Keratinocyte (primary cell): ENCODE results near the gene FOXJ3. TPM values are rescaled to one million over a fixed set of nuclear protein-coding genes. Genes with fewer than 3 reads are reported as not detected.

Experiments
- DNase-seq: peaks from one replicate; pipeline ENCODE4 v3.0.0-alpha.2; 2011; ENCODE audit warnings: low read depth, missing footprints, low spot score
- FAIRE-seq: peaks from 2 replicates; lab custom pipeline; 2011; peaks lifted over from hg19 to GRCh38; lab: Jason Lieb, UNC
- H2AFZ ChIP-seq: 2 replicates; pipeline ENCODE4 v1.6.0; 2012; ENCODE audit warnings: low read length, control low read depth, inconsistent platforms; ENCODE audit not compliant: control insufficient read depth
- H3K27ac ChIP-seq: 2 replicates; pipeline ENCODE4 v1.5.1; 2011; ENCODE audit warnings: low read length; ENCODE audit not compliant: control insufficient read depth, insufficient read depth
- H3K27me3 ChIP-seq: 3 replicates; pipeline ENCODE4 v1.6.0; 2011; ENCODE audit warnings: low read length; ENCODE audit not compliant: control insufficient read depth, insufficient read depth; ENCODE audit errors: extremely low read depth
- H3K36me3 ChIP-seq, 2 experiments: 2 replicates in 1 of 2; 3 replicates in 1 of 2; pipeline ENCODE4 v1.5.1; 2011; ENCODE audit warnings: low read length in 2 of 2, mild to moderate bottlenecking in 1 of 2; ENCODE audit not compliant: control insufficient read depth in 2 of 2, insufficient read depth in 2 of 2; ENCODE audit errors: extremely low read depth in 1 of 2
- H3K4me1 ChIP-seq: 3 replicates; pipeline ENCODE4 v1.5.1; 2011; ENCODE audit warnings: low read length; ENCODE audit not compliant: control insufficient read depth, insufficient read depth; ENCODE audit errors: extremely low read depth
- H3K4me2 ChIP-seq: 3 replicates; pipeline ENCODE4 v1.6.0; 2011; ENCODE audit warnings: low read depth, low read length; ENCODE audit not compliant: control insufficient read depth, insufficient read depth; ENCODE audit errors: extremely low read depth
- H3K4me3 ChIP-seq, 3 experiments: fragments of 200-600 bp in 1 of 3; sonication (generic) in 1 of 3; 2 replicates in 2 of 3; 3 replicates in 1 of 3; pipeline ENCODE4 v1.5.1; 2011 to 2016; ENCODE audit warnings: low read length in 3 of 3, mild to moderate bottlenecking in 3 of 3, control low read depth in 2 of 3, inconsistent platforms in 1 of 3, low read depth in 1 of 3, mixed read lengths in 1 of 3, mixed run types in 1 of 3, moderate library complexity in 1 of 3; ENCODE audit not compliant: control insufficient read depth in 2 of 3, insufficient read depth in 2 of 3; ENCODE audit errors: extremely low read depth in 1 of 3
- H3K79me2 ChIP-seq: 2 replicates; pipeline ENCODE4 v1.6.0; 2012; ENCODE audit warnings: low read length; ENCODE audit not compliant: control insufficient read depth, insufficient read depth
- H3K9ac ChIP-seq: 3 replicates; pipeline ENCODE4 v1.6.0; 2011; ENCODE audit warnings: low read length; ENCODE audit not compliant: control insufficient read depth, insufficient read depth; ENCODE audit errors: extremely low read depth
- H3K9me1 ChIP-seq: 3 replicates; pipeline ENCODE4 v1.6.0; 2011; ENCODE audit warnings: low read length; ENCODE audit not compliant: control insufficient read depth, insufficient read depth; ENCODE audit errors: extremely low read depth
- H3K9me3 ChIP-seq: 2 replicates; pipeline ENCODE4 v1.5.1; 2012; ENCODE audit warnings: low read depth, low read length; ENCODE audit not compliant: control insufficient read depth
- H4K20me1 ChIP-seq: 3 replicates; pipeline ENCODE4 v1.6.0; 2011; ENCODE audit warnings: low read length; ENCODE audit not compliant: control insufficient read depth, insufficient read depth; ENCODE audit errors: extremely low read depth
- EZH2 ChIP-seq: IDR thresholded peaks from one replicate; pipeline ENCODE4 v1.6.1; 2012; ENCODE audit warnings: inconsistent platforms, mild to moderate bottlenecking, low read length, moderate library complexity
- dilution Hi-C: fragments of 300-500 bp; cut with MboI; formaldehyde crosslinking; loops from one replicate; pipeline ENCODE4 v1.7.0; 2020; ENCODE audit warnings: low sequenced_read_pairs; ENCODE audit not compliant: extremely low pct_ligation_motif_present
- polyA plus RNA-seq, 5 experiments: library from polyadenylated mRNA; depleted of rRNA in 3 of 5; stranded (reverse) in 3 of 5; stranded (forward) in 1 of 5; unstranded in 1 of 5; fragments of >200 nt; gene quantifications; 1 replicate in 1 of 5; 2 replicates in 3 of 5; 3 replicates in 1 of 5; pipeline versions ENCODE4 v1.2.1 to v1.2.3, GENCODE V29; 2011 to 2012; ENCODE audit warnings: missing spikeins in 2 of 5, low read depth in 1 of 5, low replicate concordance in 1 of 5
- TF ChIP-seq, protein P1 (sequence below), 3 experiments: IDR thresholded peaks in 1 of 3; conservative IDR thresholded peaks in 1 of 3; optimal IDR thresholded peaks in 1 of 3; 2 replicates in 2 of 3; 3 replicates in 1 of 3; pipeline versions ENCODE3 to v1.5.1; 2011; ENCODE audit warnings: low read length in 3 of 3, mild to moderate bottlenecking in 3 of 3, moderate library complexity in 2 of 3, control low read depth in 1 of 3, inconsistent platforms in 1 of 3; ENCODE audit not compliant: insufficient read depth in 2 of 3; ENCODE audit errors: extremely low read depth in 1 of 3

The FOXJ3 gene
- polyA plus RNA-seq, 1 donor (not counting 4 experiments of a cell fraction or from before 2014, with no cell fraction given), result 40.2 TPM

DNA sequence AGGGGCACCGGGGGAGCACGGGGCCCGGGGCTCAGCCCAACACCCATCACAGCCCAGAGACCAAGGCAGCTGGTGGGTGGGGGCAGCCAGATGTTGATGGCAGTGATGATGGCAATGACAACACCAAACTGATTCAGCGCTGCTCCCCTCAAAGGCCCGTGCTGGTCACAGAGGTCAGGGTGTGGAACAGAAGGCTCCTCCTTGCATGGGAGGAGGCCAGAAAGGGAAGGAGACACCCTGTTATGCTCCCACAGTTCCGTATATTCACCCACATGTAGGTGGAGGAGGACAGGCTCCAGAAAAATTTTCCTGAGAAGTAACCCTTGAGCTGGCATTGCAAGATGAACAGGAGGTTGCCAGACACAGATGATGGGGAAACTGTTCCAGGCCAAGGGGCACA lies 181.4 kb downstream of the FOXJ3 start:
- peaks cover 7% of the 10 kb centered on the region for H3K27me3 ChIP-seq
- H3K36me3 ChIP-seq, result no peaks in the 10 kb centered on the region
- DNase-seq, result no peak
- H3K9me3 ChIP-seq, result no peaks in the 10 kb centered on the region
- H3K4me3 ChIP-seq, result no peak overlapping the region
- no peak overlapping the region for H3K27ac ChIP-seq
- FAIRE-seq, result no peak
- H3K4me2 ChIP-seq, result no peak overlapping the region
- H3K9ac ChIP-seq, result no peak overlapping the region
- no peak overlapping the region for H2AFZ ChIP-seq
- H4K20me1 ChIP-seq, result no peaks in the 10 kb centered on the region
- peaks cover 4% of the 10 kb centered on the region for H3K4me1 ChIP-seq
- H3K79me2 ChIP-seq, result no peaks in the 10 kb centered on the region
- no peaks in the 10 kb centered on the region for H3K9me1 ChIP-seq
- dilution Hi-C loops, result no loop called here
- TF ChIP-seq, protein P1, sequence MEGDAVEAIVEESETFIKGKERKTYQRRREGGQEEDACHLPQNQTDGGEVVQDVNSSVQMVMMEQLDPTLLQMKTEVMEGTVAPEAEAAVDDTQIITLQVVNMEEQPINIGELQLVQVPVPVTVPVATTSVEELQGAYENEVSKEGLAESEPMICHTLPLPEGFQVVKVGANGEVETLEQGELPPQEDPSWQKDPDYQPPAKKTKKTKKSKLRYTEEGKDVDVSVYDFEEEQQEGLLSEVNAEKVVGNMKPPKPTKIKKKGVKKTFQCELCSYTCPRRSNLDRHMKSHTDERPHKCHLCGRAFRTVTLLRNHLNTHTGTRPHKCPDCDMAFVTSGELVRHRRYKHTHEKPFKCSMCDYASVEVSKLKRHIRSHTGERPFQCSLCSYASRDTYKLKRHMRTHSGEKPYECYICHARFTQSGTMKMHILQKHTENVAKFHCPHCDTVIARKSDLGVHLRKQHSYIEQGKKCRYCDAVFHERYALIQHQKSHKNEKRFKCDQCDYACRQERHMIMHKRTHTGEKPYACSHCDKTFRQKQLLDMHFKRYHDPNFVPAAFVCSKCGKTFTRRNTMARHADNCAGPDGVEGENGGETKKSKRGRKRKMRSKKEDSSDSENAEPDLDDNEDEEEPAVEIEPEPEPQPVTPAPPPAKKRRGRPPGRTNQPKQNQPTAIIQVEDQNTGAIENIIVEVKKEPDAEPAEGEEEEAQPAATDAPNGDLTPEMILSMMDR (optimal IDR thresholded peaks at IDR 0.05 in 1 of 3, IDR thresholded peaks at IDR 0.05 in 1 of 3, conservative IDR thresholded peaks at IDR 0.05 in 1 of 3; ENCODE audit: extremely low read depth in 1 of 3, insufficient read depth in 2 of 3, low read length in 3 of 3), result no peak
- no peak for TF ChIP-seq EZH2

DNA sequence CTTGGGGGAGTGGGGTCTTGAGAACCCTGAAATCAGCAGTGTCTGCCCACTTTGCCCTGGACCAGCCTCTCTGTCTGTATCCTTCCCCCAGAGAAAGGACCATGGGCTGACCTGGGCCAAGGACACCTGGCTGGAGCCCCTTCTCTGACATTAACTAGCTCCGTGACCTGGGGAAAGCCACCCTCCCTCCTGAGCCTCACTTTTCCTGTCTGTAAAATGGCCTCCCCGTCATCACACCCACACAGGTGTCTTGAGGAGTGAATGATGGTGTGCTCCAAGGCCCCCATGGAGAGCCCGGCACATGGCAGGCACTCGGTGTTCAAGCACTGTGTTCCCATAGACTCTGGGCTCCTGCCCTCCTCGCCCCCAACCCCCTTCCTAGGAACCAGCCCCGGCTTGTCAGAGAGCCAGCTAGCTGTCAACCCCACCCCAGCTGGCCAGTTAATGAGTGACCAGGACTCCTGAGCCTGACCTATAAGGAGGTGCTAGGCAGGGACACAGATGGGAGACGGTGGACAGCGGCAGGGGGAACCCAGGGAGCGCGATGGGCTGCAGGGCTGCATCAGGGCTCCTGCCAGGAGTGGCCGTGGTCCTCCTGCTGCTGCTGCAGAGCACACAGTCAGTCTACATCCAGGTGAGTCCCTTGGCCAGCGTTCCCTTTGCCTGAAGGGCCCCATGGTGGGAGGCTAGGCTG lies 182.0 kb downstream of the FOXJ3 start, which contains the start of gene GUCA2B:
Gene GUCA2B, plus strand, starts transcription at position 504 of the 694 bp plus-strand sequence. Its CDS starts 41 bp downstream, at position 545.
- DNase-seq, result no peak
- dilution Hi-C loops, result no loop called here
- Histone ChIP-seq H3K9me1 (no peaks in the 10 kb centered on the region), H3K79me2 (no peaks in the 10 kb centered on the region), H3K9ac (no peak within 1 kb of the TSS), H3K4me3 (no peak within 1 kb of the TSS), H3K4me1 (peaks cover 4% of the 10 kb centered on the region), H3K9me3 (no peaks in the 10 kb centered on the region), H4K20me1 (no peaks in the 10 kb centered on the region), H2AFZ (no peak within 1 kb of the TSS), H3K27ac (no peak within 1 kb of the TSS), H3K4me2 (no peak within 1 kb of the TSS), H3K27me3 (peaks cover 7% of the 10 kb centered on the region), H3K36me3 (no peaks in the 10 kb centered on the region)
- FAIRE-seq, result no peak
- TF ChIP-seq, protein P1 (optimal IDR thresholded peaks at IDR 0.05 in 1 of 3, IDR thresholded peaks at IDR 0.05 in 1 of 3, conservative IDR thresholded peaks at IDR 0.05 in 1 of 3; ENCODE audit: extremely low read depth in 1 of 3, insufficient read depth in 2 of 3, low read length in 3 of 3), result no peak
- no peak for TF ChIP-seq EZH2
